Stimulated activated CD8-positive, alpha-beta memory T cell treated with anti-CD3 and anti-CD28 coated beads, Interleukin-7, amount 100 ng/mL, for 1 hour (primary cell): ENCODE results near the gene KRT13.

Source experiments
- DNase-seq, 2 donors: peaks; one replicate each; pipeline ENCODE4 v3.0.0-alpha.2; 2020; ENCODE audit warnings: low read depth in 2 of 2

The KRT13 gene

DNA sequence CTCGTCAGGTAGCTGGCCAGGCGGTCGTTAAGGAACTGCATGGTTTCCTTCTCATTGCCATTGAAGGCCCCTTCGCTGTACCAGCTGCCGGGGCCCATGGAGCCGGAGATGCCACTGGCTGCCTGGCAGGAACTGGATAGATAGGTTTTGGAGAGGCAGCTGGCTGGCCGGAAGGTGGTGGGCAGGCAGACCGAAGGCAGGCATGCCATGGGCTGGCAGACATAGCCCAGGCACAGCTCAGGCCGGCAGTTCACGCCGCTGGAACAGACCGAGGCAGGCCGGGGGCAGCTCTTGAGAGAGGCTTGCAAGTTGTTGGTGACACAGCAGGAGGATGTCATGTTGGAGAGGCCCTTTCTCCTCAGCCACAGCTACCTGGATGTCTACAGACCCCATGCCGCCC, 38.4 kb downstream of the KRT13 start, which contains the start of gene KRT32:
Gene KRT32, minus strand, starts transcription at position 399 of the 400 bp plus-strand sequence. Its CDS starts 61 bp downstream, at position 338.
- DNase-seq = no peak

DNA sequence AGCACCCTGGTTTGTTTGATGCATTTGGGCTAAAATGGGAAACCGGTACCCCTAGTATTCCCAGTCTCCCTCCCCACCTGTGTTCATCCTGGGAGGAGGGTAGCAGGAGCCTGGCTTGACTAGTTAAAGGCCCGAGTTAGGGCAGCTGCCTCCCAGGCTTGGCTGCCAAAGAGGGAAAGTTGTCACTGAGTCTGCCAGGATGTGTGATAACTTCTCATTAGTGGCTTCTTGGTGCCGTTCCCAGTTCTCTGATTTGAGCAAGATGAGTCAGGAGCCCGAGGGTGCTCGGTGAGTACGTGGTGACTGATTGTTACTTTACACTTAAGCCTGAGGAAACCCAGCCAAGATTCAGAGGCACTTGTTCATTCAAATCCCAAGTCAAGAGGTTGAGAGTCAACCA, 40.7 kb downstream of the KRT13 start:
- DNase-seq = no peak

DNA sequence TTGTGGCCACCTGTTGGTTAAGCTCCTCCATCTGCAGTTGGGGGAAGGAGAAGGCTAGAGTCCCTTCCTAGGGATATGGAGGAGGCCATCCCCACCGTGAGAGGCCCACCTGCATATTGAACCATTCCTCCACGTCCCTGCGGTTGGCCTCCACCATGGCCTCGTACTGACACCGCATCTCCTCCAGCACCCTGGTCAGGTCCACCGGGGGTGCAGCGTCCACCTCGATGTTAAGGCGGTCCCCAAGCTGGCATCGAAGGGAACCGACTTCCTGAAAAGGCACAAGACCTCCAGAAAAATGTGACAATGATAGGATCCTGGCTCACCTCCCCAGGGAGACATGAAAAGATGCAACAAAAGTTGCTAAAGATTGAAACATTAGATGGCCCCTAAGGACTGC, 41.2 kb downstream of the KRT13 start:
- DNase-seq = no peak

DNA sequence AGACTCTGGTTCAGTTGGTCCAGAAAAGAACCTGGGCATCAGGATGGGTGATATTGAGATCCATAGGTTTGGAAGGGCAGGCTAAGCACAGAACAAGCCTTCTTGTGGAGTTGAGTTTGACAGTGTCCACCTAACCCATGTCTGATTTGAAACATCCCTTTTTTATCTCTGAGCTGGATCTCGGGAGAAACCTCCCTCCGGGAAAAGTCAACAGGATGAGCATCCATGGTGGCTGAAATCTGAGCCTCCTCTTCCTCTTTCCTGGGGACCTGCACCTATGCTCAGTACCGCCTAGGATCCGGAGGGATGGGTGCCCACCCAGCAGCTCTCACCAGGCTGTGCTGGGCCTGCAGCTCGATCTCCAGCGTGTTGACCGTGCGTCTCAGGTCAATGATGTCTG, 41.7 kb downstream of the KRT13 start:
- DNase-seq = no peak

DNA sequence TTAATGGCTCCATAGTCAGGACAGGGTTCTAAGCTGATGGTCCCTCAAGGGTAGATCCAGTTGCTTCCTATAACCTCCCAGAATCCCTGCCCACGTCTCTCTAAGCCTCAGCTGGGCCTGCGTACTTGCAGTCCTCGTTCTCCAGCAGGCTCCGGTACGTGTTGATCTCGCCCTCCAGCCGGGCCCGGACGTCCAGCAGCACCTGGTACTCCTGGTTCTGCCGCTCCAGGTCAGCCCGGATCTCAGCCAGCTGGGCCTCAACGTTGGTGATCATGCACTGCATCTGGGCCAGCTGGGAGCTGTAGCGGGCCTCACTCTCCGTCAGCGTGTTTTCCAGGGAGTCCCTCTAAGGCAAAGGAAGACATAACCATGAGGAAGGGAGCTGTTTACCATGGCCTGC, 42.7 kb downstream of the KRT13 start:
- no peak for DNase-seq

DNA sequence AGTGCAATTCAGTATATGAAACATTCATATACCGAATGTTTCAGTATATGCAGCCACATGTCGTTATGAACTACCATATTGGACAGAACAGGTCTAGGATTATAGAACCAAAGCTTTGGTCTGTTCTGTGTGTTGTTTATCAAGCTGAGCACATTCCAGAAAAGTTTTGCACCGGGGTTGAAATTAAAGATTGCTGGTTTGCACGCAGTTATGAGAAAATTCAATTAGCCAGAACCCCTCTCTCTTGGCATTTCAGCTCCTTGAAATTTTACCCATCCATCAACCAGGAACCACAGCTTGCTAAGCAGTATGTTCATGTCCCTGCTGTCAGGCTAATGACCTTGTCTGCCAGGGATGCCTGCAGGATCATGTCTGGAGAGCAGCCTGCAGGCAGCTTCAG, 47.7 kb downstream of the KRT13 start:
- no peak for DNase-seq

DNA sequence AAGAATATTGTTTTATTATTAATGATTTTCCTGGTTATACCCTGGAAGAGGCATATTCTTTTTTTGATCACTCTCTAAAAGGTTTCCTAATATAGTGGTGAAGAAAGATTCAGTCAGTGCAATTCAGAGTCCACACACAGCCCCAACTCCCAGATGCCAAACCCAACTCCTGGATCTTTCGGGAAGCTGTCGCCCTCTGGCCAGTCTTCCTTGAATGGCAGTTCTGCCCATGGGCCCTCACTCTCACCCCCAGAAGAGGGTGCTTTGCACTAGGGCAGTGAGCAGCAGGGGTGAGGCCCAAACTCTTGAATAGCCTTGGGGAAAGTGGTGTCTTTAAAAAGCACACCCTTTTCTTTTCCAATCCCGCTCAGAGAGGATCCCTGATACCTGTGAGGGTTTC, 49.2 kb downstream of the KRT13 start:
- no peak for DNase-seq

DNA sequence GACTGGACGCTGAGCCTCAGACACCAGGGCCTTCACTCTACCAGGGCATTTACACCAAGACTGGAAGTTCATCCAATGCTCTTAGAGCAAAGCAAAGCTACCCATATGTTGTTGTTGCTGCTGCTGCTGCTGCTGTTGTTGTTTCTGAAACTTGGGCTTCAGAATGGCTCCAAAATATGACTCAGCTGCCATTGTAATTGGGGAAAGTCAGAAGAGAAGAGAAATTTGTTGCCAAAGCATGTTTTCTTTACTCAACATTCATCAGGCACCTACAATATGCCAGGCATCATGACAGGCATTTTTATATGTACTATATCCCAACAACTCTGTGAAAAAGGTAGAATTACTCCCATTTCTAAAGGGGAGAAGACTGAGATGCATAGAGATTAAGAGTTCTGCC, 50.2 kb downstream of the KRT13 start:
- no peak for DNase-seq

DNA sequence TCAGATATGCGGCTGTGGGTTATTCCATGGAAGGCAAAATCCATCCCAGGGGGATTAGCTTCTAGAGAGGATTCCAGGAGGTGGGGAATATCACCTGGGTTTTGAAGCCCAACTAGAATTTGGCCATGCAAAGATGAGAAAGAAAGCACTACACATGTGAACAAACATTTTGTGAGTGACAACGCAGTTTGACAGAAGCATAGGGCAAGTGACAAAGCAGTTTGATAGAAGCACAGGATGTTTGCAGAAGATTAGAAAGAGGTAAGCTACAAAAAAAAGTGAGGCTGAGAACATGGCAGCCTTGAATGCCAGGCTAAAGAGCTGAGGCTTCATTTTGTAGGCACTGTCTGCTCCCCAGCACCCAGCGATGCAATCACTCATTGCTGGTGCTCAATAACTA, 52.3 kb downstream of the KRT13 start:
- no peak for DNase-seq

DNA sequence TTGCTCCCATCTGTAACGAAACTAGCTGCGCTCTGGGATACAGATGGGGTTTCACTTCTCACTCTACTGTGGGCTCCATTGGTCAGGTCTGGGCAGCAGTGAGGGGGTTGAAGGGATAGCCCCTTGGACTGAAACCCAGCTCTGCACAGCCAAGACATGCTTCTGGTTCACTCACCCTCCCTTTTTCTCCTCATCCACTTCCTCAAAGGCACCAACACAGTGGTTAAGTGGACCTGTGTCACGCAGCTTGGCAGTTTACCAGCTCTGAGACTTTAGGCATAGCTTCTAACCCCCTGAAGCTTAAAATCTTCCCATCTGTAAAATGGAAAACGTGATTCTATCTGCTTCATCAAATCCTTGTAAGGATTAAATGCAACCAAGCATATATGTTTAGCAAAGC, 53.1 kb downstream of the KRT13 start:
- no peak for DNase-seq

DNA sequence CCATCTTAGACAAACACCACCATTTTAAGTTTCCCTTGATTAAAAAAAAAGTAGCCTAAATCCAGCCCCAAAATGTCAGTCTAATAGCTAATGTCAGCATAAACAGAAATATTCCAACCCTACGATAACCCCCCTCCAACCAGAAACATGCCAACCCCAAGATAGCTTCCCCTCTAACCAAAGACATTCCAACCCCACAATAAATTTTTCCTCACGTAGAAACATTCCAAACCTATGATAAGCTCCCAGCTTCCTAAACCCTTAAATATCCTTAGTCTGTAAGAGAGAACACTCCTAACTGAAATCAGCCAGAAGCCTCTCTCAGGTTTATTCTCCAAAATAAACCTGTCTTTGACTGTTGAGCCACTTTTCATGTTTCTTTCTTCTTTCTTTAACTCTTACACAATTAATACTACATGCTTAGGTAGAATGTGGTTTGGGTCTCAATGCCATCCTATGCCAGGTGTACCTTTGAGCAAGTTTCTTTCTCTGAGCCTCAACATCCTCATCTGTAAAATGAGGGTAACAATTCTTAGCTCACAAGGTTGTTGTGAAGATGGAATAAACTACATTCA, 54.2 kb downstream of the KRT13 start:
- DNase-seq = no peak
